H9 (cell line): ENCODE results near the gene SRPK2. TPM values are rescaled to one million over a fixed set of nuclear protein-coding genes. Genes with fewer than 3 reads are reported as not detected.

Source experiments
- DNase-seq: peaks from one replicate; pipeline ENCODE4 v3.0.0-alpha.2; 2017
- H2AFZ ChIP-seq: one replicate; pipeline ENCODE4 v1.6.1; 2013; ENCODE audit warnings: mild to moderate bottlenecking, low read length, control low read depth, moderate library complexity
- H2AK5ac ChIP-seq: 2 replicates; pipeline ENCODE4 v1.6.1; 2013; ENCODE audit warnings: low read length, control low read depth, mixed read lengths; ENCODE audit not compliant: insufficient read length
- H2BK120ac ChIP-seq: one replicate; pipeline ENCODE4 v1.6.1; 2013; ENCODE audit warnings: low read depth, mild to moderate bottlenecking, low read length, control low read depth, inconsistent platforms; ENCODE audit not compliant: poor library complexity, severe bottlenecking
- H2BK12ac ChIP-seq: 2 replicates; pipeline ENCODE4 v1.6.1; 2013; ENCODE audit warnings: low read length, control low read depth, mixed read lengths, low read depth; ENCODE audit not compliant: insufficient read length
- H2BK15ac ChIP-seq: 2 replicates; pipeline ENCODE4 v1.6.1; 2013; ENCODE audit warnings: low read depth, low read length, control low read depth
- H2BK20ac ChIP-seq: one replicate; pipeline ENCODE4 v1.6.1; 2013; ENCODE audit warnings: low read depth, mild to moderate bottlenecking, low read length, control low read depth, inconsistent platforms; ENCODE audit not compliant: poor library complexity, severe bottlenecking
- H2BK5ac ChIP-seq: 2 replicates; pipeline ENCODE4 v1.6.1; 2013; ENCODE audit warnings: low read length, control low read depth, mixed read lengths; ENCODE audit not compliant: insufficient read length
- H3K14ac ChIP-seq: 2 replicates; pipeline ENCODE4 v1.6.1; 2013; ENCODE audit warnings: low read length, control low read depth; ENCODE audit not compliant: insufficient read depth
- H3K18ac ChIP-seq: 2 replicates; pipeline ENCODE4 v1.6.1; 2013; ENCODE audit warnings: low read depth, mild to moderate bottlenecking, mixed read lengths, low read length, control low read depth; ENCODE audit not compliant: insufficient read length
- H3K23ac ChIP-seq: 2 replicates; pipeline ENCODE4 v1.6.1; 2013; ENCODE audit warnings: low read length, control low read depth, mixed read lengths, low read depth; ENCODE audit not compliant: insufficient read length
- H3K23me2 ChIP-seq: 2 replicates; pipeline ENCODE4 v1.6.1; 2013; ENCODE audit warnings: low read depth, mild to moderate bottlenecking, mixed read lengths, low read length, control low read depth; ENCODE audit not compliant: insufficient read length, poor library complexity, severe bottlenecking
- H3K27ac ChIP-seq: 2 replicates; pipeline ENCODE4 v1.5.1; 2013; ENCODE audit warnings: low read length, control low read depth, mixed read lengths, low read depth; ENCODE audit not compliant: insufficient read length
- H3K27me3 ChIP-seq: 2 replicates; pipeline ENCODE4 v1.6.1; 2013; ENCODE audit warnings: low read length, control low read depth, inconsistent platforms; ENCODE audit not compliant: insufficient read depth
- H3K4ac ChIP-seq: 2 replicates; pipeline ENCODE4 v1.6.1; 2013; ENCODE audit warnings: low read depth, mild to moderate bottlenecking, control low read depth, inconsistent platforms, low read length, moderate library complexity
- H3K4me1 ChIP-seq: 2 replicates; pipeline ENCODE4 v1.6.1; 2013; ENCODE audit warnings: low read length, control low read depth, inconsistent platforms; ENCODE audit not compliant: insufficient read depth
- H3K4me2 ChIP-seq: 2 replicates; pipeline ENCODE4 v1.6.1; 2013; ENCODE audit warnings: low read length, control low read depth, mixed read lengths; ENCODE audit not compliant: insufficient read length, insufficient read depth
- H3K56ac ChIP-seq: 2 replicates; pipeline ENCODE4 v1.6.1; 2013; ENCODE audit warnings: low read depth, mild to moderate bottlenecking, mixed read lengths, low read length, control low read depth; ENCODE audit not compliant: insufficient read length
- H3K79me1 ChIP-seq: 2 replicates; pipeline ENCODE4 v1.6.1; 2013; ENCODE audit warnings: low read depth, mild to moderate bottlenecking, moderate library complexity, low read length, control low read depth, inconsistent platforms; ENCODE audit not compliant: insufficient read depth, poor library complexity, severe bottlenecking
- H3K79me2 ChIP-seq: 2 replicates; pipeline ENCODE4 v1.6.1; 2013; ENCODE audit warnings: low read length, control low read depth, inconsistent platforms; ENCODE audit not compliant: insufficient read depth
- H3K9ac ChIP-seq: 2 replicates; pipeline ENCODE4 v1.6.1; 2013; ENCODE audit warnings: low read length, control low read depth, mixed read lengths; ENCODE audit not compliant: insufficient read length; ENCODE audit errors: extremely low read depth
- H3K9me3 ChIP-seq: one replicate; pipeline ENCODE4 v1.6.1; 2013; ENCODE audit warnings: low read depth, low read length, inconsistent platforms; ENCODE audit not compliant: control insufficient read depth
- H3T11ph ChIP-seq: one replicate; pipeline ENCODE4 v1.6.1; 2013; ENCODE audit warnings: mild to moderate bottlenecking, low read length, control low read depth, inconsistent platforms
- H4K20me1 ChIP-seq: one replicate; pipeline ENCODE4 v1.6.1; 2013; ENCODE audit not compliant: control insufficient read depth, insufficient read length, insufficient read depth
- H4K5ac ChIP-seq: 2 replicates; pipeline ENCODE4 v1.6.1; 2013; ENCODE audit warnings: low read depth, mild to moderate bottlenecking, mixed read lengths, low read length, control low read depth; ENCODE audit not compliant: insufficient read length
- H4K8ac ChIP-seq: replicated peaks from 2 replicates; pipeline ENCODE4 v1.6.1; 2013; ENCODE audit warnings: low read length, control low read depth, mixed read lengths, low read depth; ENCODE audit not compliant: insufficient read length
- H4K91ac ChIP-seq: 2 replicates; pipeline ENCODE4 v1.6.1; 2013; ENCODE audit warnings: low read depth, mild to moderate bottlenecking, moderate library complexity, mixed read lengths, low read length, control low read depth; ENCODE audit not compliant: insufficient read length
- H3K27ac Mint-ChIP-seq, 3 experiments: 2 replicates in 2 of 3; 3 replicates in 1 of 3; pipeline ENCODE4 v1.8.0; 2020 to 2021; ENCODE audit warnings: mixed read lengths in 3 of 3, mild to moderate bottlenecking in 1 of 3, moderate library complexity in 1 of 3
- H3K27me3 Mint-ChIP-seq: 2 replicates; pipeline ENCODE4 v1.8.0; 2021; ENCODE audit warnings: low read depth, mild to moderate bottlenecking, moderate library complexity, mixed read lengths
- H3K36me3 Mint-ChIP-seq, 3 experiments: 2 replicates in 2 of 3; 3 replicates in 1 of 3; pipeline ENCODE4 v1.8.0; 2020 to 2021; ENCODE audit warnings: low read depth in 3 of 3, mixed read lengths in 3 of 3; ENCODE audit not compliant: insufficient read depth in 1 of 3
- H3K4me1 Mint-ChIP-seq, 2 experiments: 2 replicates each; pipeline ENCODE4 v1.8.0; 2020; ENCODE audit warnings: mixed read lengths in 2 of 2
- H3K4me3 Mint-ChIP-seq, 2 experiments: 2 replicates in 1 of 2; 3 replicates in 1 of 2; pipeline ENCODE4 v1.8.0; 2020 to 2021; ENCODE audit warnings: mild to moderate bottlenecking in 2 of 2, mixed read lengths in 2 of 2, moderate library complexity in 1 of 2
- H3K9me3 Mint-ChIP-seq, 2 experiments: 2 replicates in 1 of 2; 3 replicates in 1 of 2; pipeline ENCODE4 v1.8.0; 2020; ENCODE audit warnings: mild to moderate bottlenecking in 2 of 2, mixed read lengths in 2 of 2, moderate library complexity in 1 of 2
- WGBS: extraction: QIAGEN DNeasy Blood & Tissue Kit; methylation state at CpG from one replicate; pipeline ENCODE4 v1.1.7; 2013; ENCODE audit warnings: missing lambda C conversion rate, low lambda C conversion rate, mixed read lengths; ENCODE audit not compliant: insufficient read length; ENCODE audit errors: extremely low coverage; 5-methylcytosine and 5-hydroxymethylcytosine counted together
- total RNA-seq: library from RNA; stranded (reverse); gene quantifications from 2 replicates; pipeline ENCODE4 v1.2.1, GENCODE V29; 2021
- TF ChIP-seq, protein P1 (sequence below): fragments of 200-600 bp; sonication (generic); conservative IDR thresholded peaks from 3 replicates; pipeline ENCODE4 v1.8.0; 2021; ENCODE audit warnings: antibody characterized with exemption, mild to moderate bottlenecking

SRPK2 gene
- total RNA-seq, 1 experiment from 2014 or later: 41.1 TPM

DNA sequence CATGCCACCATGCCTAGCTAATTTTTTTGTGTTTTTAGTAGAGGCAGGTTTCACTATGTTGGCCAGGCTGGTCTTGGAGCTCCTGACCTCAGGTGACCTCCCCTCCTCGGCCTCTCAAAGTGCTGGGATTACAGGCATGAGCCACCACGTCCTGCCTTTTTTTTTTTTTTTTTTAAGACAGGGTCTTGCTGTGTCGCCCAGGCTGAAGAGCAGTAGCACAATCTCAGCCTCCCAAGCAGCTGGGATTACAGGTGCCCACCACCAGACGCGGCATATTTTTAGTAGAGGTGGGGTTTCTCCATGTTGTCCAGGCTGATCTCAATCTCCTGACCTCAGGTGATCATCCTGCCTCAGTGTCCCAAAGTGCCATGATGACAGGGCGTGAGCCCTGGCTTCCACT lies 14.4 kb upstream of the SRPK2 start:
- H3K27ac Mint-ChIP-seq: no peak overlapping the region

More for the DNA sequence above, 14.4 kb upstream of the SRPK2 start:
- Histone ChIP-seq H2AFZ (no peak overlapping the region), H3K56ac (no peak overlapping the region), H2BK120ac (no peak overlapping the region), H3K9ac (no peak overlapping the region), H3K4me1 (no peaks in the 10 kb centered on the region), H2BK15ac (no peak overlapping the region), H3K27ac (no peak overlapping the region), H3K14ac (no peak overlapping the region), H3K27me3 (no peaks in the 10 kb centered on the region), H3K79me2 (no peaks in the 10 kb centered on the region), H3K23me2 (no peaks in the 10 kb centered on the region), H3K23ac (no peak overlapping the region), H2BK20ac (no peak overlapping the region), H3K79me1 (no peaks in the 10 kb centered on the region), H3T11ph (no peak overlapping the region), H2AK5ac (no peak overlapping the region), H4K91ac (no peak overlapping the region), H2BK5ac (no peak overlapping the region), H4K5ac (no peak overlapping the region), H4K8ac (no peak overlapping the region), H3K18ac (no peak overlapping the region), H3K4ac (no peak overlapping the region), H2BK12ac (no peak overlapping the region), H4K20me1 (no peaks in the 10 kb centered on the region), H3K9me3 (no peaks in the 10 kb centered on the region), H3K4me2 (no peak overlapping the region)
- TF ChIP-seq, protein P1, sequence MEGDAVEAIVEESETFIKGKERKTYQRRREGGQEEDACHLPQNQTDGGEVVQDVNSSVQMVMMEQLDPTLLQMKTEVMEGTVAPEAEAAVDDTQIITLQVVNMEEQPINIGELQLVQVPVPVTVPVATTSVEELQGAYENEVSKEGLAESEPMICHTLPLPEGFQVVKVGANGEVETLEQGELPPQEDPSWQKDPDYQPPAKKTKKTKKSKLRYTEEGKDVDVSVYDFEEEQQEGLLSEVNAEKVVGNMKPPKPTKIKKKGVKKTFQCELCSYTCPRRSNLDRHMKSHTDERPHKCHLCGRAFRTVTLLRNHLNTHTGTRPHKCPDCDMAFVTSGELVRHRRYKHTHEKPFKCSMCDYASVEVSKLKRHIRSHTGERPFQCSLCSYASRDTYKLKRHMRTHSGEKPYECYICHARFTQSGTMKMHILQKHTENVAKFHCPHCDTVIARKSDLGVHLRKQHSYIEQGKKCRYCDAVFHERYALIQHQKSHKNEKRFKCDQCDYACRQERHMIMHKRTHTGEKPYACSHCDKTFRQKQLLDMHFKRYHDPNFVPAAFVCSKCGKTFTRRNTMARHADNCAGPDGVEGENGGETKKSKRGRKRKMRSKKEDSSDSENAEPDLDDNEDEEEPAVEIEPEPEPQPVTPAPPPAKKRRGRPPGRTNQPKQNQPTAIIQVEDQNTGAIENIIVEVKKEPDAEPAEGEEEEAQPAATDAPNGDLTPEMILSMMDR: no peak
- Mint-ChIP-seq H3K4me1 (peaks cover 5 to 6% of the 10 kb centered on the region in 2 experiments), H3K27me3 (no peaks in the 10 kb centered on the region), H3K9me3 (no peaks in the 10 kb centered on the region; a peak in 1 of 5 replicates), H3K4me3 (no peak overlapping the region), H3K36me3 (no peaks in the 10 kb centered on the region)
- no peak for DNase-seq
- no CpG with 5 or more reads among the region's 6 CpGs for WGBS
